HCT116 (cell line): ENCODE measurements around the gene WDR89. TPM values are rescaled to one million over a fixed set of nuclear protein-coding genes. Genes with fewer than 3 reads are reported as not detected.
"Not testable (repeated sequence)": the region's sequence is repeated elsewhere in the genome, so short reads cannot be mapped to it uniquely, and the experiment has no call there.

ENCODE experiments used
- ATAC-seq: fragments of 200-7000 bp; cut with Tn5 transposase; 2 replicates; pipeline ENCODE4 v1.9.1; 2020; ENCODE audit warnings: mild to moderate bottlenecking, moderate library complexity
- BruUV-seq: library from RNA; stranded (reverse); fragments of 400-500 nt; replicated peaks from 2 replicates; lab custom pipeline; 2021; lab: Mats Ljungman, UMichigan
- CTCF ChIA-PET: fragments of 300-600 bp; sonication (Branson Sonifier 250); formaldehyde crosslinking; loops from one replicate; lab custom pipeline; 2021; ENCODE audit warnings: antibody characterized with exemption; lab: Charles Lee
- POLR2A ChIA-PET: fragments of 300-600, 350-600 bp; sonication (Branson Sonifier 250); formaldehyde crosslinking; loops from one replicate; lab custom pipeline; 2021; ENCODE audit warnings: antibody characterized with exemption; lab: Charles Lee
- RAD21 ChIA-PET, 2 experiments: fragments of 300-600 bp; sonication (Branson Sonifier 250); formaldehyde crosslinking; loops; one replicate each; lab custom pipeline; 2023; ENCODE audit warnings: low total read pairs in 2 of 2; ENCODE audit not compliant: uncharacterized antibody in 2 of 2, unreplicated experiment in 2 of 2, low non-redundant PET in 1 of 2; lab: Charles Lee
- DNase-seq: peaks from one replicate; pipeline ENCODE4 v3.0.0-alpha.2; 2010; ENCODE audit warnings: low read depth, low spot score
- H2AFZ ChIP-seq: fragments of 200-600 bp; shearing (Covaris generic), sonication (generic); 2 replicates; pipeline ENCODE4 v1.6.1; 2017; ENCODE audit warnings: low read depth, mixed run types, mixed read lengths, antibody characterized with exemption, low read length; ENCODE audit not compliant: poor library complexity, severe bottlenecking
- H3K27ac ChIP-seq: 2 replicates; pipeline ENCODE4 v1.5.1; 2012; ENCODE audit warnings: low read depth, low read length
- H3K27me3 ChIP-seq: fragments of 200-600 bp; sonication (generic); 2 replicates; pipeline ENCODE4 v1.6.1; 2016; ENCODE audit warnings: mixed run types, low read length, mixed read lengths; ENCODE audit not compliant: insufficient read depth
- H3K36me3 ChIP-seq, 2 experiments: fragments of 200-500 bp in 1 of 2; fragments of 200-600 bp in 1 of 2; sonication (Bioruptor generic) in 1 of 2; sonication (generic) in 1 of 2; 2 replicates each; pipeline versions ENCODE4 v1.5.1 to v1.6.1; 2014 to 2016; ENCODE audit warnings: low read length in 2 of 2, inconsistent platforms in 1 of 2, mixed read lengths in 1 of 2, mixed run types in 1 of 2; ENCODE audit not compliant: insufficient read depth in 2 of 2, control insufficient read depth in 1 of 2
- H3K4me1 ChIP-seq, 2 experiments: fragments of 200-600 bp in 1 of 2; sonication (generic) in 1 of 2; 2 replicates each; pipeline versions ENCODE4 v1.5.1 to v1.6.1; 2012 to 2017; ENCODE audit warnings: low read length in 2 of 2, inconsistent platforms in 1 of 2, mild to moderate bottlenecking in 1 of 2, mixed read lengths in 1 of 2, mixed run types in 1 of 2, moderate library complexity in 1 of 2; ENCODE audit not compliant: insufficient read depth in 2 of 2, control insufficient read depth in 1 of 2
- H3K4me2 ChIP-seq: fragments of 200-600 bp; sonication (generic); 2 replicates; pipeline ENCODE4 v1.6.1; 2017; ENCODE audit warnings: mixed run types, low read length, mixed read lengths
- H3K4me3 ChIP-seq, 2 experiments: fragments of 200-600 bp in 1 of 2; sonication (generic) in 1 of 2; replicated peaks in 1 of 2; 2 replicates each; pipeline ENCODE4 v1.5.1; 2011 to 2016; ENCODE audit warnings: low read length in 2 of 2, control low read depth in 1 of 2, low read depth in 1 of 2, mild to moderate bottlenecking in 1 of 2, mixed read lengths in 1 of 2, mixed run types in 1 of 2
- H3K79me2 ChIP-seq: fragments of 200-600 bp; sonication (generic); 2 replicates; pipeline ENCODE4 v1.6.1; 2017; ENCODE audit warnings: mild to moderate bottlenecking, mixed run types, low read length, moderate library complexity, mixed read lengths; ENCODE audit not compliant: insufficient read depth
- H3K9ac ChIP-seq: fragments of 200-600 bp; sonication (generic); 2 replicates; pipeline ENCODE4 v1.6.1; 2016; ENCODE audit warnings: low read length, mixed read lengths
- H3K9me2 ChIP-seq: fragments of 200-600 bp; sonication (generic), shearing (Covaris generic); 2 replicates; pipeline ENCODE4 v1.6.1; 2017; ENCODE audit warnings: mixed run types, mild to moderate bottlenecking, moderate library complexity; ENCODE audit not compliant: insufficient read depth
- H3K9me3 ChIP-seq, 2 experiments: fragments of 200-500 bp in 1 of 2; fragments of 200-600 bp in 1 of 2; sonication (Bioruptor generic) in 1 of 2; sonication (generic) in 1 of 2; 2 replicates each; pipeline ENCODE4 v1.6.1; 2014 to 2017; ENCODE audit warnings: low read length in 2 of 2, mixed read lengths in 2 of 2, inconsistent platforms in 1 of 2, low read depth in 1 of 2, mild to moderate bottlenecking in 1 of 2, mixed run types in 1 of 2, moderate library complexity in 1 of 2; ENCODE audit not compliant: control insufficient read depth in 1 of 2, insufficient read depth in 1 of 2
- H4K20me1 ChIP-seq: fragments of 200-600 bp; sonication (generic), shearing (Covaris generic); 2 replicates; pipeline ENCODE4 v1.6.1; 2017; ENCODE audit warnings: mixed run types, mild to moderate bottlenecking, moderate library complexity; ENCODE audit not compliant: insufficient read depth
- EZH2phosphoT487 ChIP-seq: fragments of 200-600 bp; IDR thresholded peaks from 2 replicates; pipeline ENCODE4 v1.6.1; 2018; ENCODE audit warnings: antibody characterized with exemption, borderline replicate concordance
- FOSL1 ChIP-seq: IDR thresholded peaks from 2 replicates; pipeline ENCODE4 v1.6.1; 2012; ENCODE audit warnings: low read depth
- RAD21 ChIP-seq: IDR thresholded peaks from 2 replicates; pipeline ENCODE4 v1.6.1; 2012; ENCODE audit warnings: low read depth, mild to moderate bottlenecking
- SP1 ChIP-seq: IDR thresholded peaks from 2 replicates; pipeline ENCODE4 v1.6.1; 2012; ENCODE audit warnings: low read depth
- SRF ChIP-seq: IDR thresholded peaks from 2 replicates; pipeline ENCODE4 v1.6.1; 2012; ENCODE audit warnings: low read depth
- intact Hi-C: fragments of 100-400 bp; cut with micrococcal nuclease; formaldehyde crosslinking; loops from 2 replicates; pipeline ENCODE4 v1.10.0; 2022
- total RNA-seq: library from RNA; stranded (reverse); gene quantifications from one replicate; pipeline ENCODE4 v1.2.1, GENCODE V29; 2021; ENCODE audit not compliant: unreplicated experiment
- TF ChIP-seq, protein P1 (sequence below), 3 experiments: fragments of 200-600 bp in 1 of 3; sonication (generic) in 1 of 3; IDR thresholded peaks in 2 of 3; conservative IDR thresholded peaks in 1 of 3; 2 replicates each; pipeline ENCODE4 v1.5.1; 2012 to 2017; ENCODE audit warnings: low read depth in 2 of 3, low read length in 2 of 3, antibody characterized with exemption in 1 of 3, borderline replicate concordance in 1 of 3, control low read depth in 1 of 3, mild to moderate bottlenecking in 1 of 3, mixed read lengths in 1 of 3, mixed run types in 1 of 3, moderate library complexity in 1 of 3; ENCODE audit not compliant: insufficient read depth in 1 of 3
- TF ChIP-seq, protein P2 (sequence below): IDR thresholded peaks from 2 replicates; pipeline ENCODE4 v1.6.1; 2012

The WDR89 gene
- total RNA-seq, 1 experiment from 2014 or later, result 22.8 TPM

DNA sequence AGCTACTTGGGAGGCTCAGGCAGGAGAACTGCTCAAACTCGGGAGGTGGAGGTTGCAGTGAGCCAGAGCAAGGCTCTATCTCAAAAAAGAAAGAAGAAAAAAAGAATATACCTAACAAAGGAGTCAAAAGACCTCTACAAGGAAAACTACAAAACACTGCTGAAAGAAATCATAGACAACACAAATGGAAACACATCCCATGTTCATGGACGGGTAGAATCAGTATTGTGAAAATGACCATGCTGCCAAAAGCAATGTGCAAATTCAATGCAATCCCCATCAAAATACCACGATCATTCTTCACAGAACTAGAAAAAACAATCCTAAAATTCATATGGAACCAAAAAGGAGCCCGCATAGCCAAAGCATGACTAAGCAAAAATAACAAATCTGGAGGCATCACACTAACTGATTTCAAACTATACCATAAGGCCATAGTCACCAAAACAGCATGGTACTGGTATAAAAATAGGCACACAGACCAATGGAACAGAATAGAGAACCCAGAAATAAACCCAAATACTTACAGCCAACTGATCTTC, 5.5 kb downstream of the WDR89 start:
- H3K9me2 ChIP-seq, result not testable (repeated sequence)

DNA sequence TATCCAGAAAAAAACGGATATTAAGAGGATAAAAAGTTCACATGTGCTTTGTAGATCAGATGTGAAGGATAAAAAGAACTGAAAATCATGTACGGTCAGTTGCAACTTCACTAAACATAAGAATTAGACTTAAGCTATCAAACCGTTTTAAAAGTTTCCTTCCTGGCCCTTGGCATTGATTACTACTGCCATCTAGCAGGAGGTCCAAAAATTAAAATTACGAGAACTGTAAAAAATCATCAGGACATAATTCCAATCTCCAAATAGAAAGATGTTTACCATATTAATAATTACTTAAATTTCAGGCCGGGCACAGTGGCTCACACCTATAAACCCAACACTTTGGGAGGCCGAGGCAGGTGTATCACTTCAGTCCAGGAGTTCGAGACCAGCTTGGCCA, 7.9 kb downstream of the WDR89 start:
- Histone ChIP-seq H3K9me2 (no peaks in the 10 kb centered on the region), H3K4me3 (no peak overlapping the region), H3K27ac (no peak overlapping the region), H3K79me2 (peaks cover 96% of the 10 kb centered on the region), H3K9me3 (no peaks in the 10 kb centered on the region; a peak in 1 of 4 replicates), H3K9ac (no peak overlapping the region), H2AFZ (no peak overlapping the region), H3K4me1 (no peaks in the 10 kb centered on the region), H3K36me3 (peaks cover 0 to 6% of the 10 kb centered on the region in 2 experiments; a peak in 1 of 4 replicates), H3K4me2 (no peak overlapping the region), H4K20me1 (0 out of 2 replicates have a peak, but pooled peaks cover 4% of the 10 kb centered on the region), H3K27me3 (no peaks in the 10 kb centered on the region)
- TF ChIP-seq FOSL1 (no peak), RAD21 (peak; percentile 22; the same call in 1 of the 2 replicates), SRF (no peak), EZH2phosphoT487 (no peak), SP1 (no peak)
- TF ChIP-seq, protein P1, sequence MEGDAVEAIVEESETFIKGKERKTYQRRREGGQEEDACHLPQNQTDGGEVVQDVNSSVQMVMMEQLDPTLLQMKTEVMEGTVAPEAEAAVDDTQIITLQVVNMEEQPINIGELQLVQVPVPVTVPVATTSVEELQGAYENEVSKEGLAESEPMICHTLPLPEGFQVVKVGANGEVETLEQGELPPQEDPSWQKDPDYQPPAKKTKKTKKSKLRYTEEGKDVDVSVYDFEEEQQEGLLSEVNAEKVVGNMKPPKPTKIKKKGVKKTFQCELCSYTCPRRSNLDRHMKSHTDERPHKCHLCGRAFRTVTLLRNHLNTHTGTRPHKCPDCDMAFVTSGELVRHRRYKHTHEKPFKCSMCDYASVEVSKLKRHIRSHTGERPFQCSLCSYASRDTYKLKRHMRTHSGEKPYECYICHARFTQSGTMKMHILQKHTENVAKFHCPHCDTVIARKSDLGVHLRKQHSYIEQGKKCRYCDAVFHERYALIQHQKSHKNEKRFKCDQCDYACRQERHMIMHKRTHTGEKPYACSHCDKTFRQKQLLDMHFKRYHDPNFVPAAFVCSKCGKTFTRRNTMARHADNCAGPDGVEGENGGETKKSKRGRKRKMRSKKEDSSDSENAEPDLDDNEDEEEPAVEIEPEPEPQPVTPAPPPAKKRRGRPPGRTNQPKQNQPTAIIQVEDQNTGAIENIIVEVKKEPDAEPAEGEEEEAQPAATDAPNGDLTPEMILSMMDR (IDR thresholded peaks at IDR 0.05 in 2 of 3, conservative IDR thresholded peaks at IDR 0.05 in 1 of 3; ENCODE audit: borderline replicate concordance in 1 of 3, insufficient read depth in 1 of 3, low read depth in 2 of 3, low read length in 2 of 3), result 0 out of 6 replicates have a peak, but pooled peaks of 1 of the 3 experiments have one; percentile 9
- TF ChIP-seq, protein P2, sequence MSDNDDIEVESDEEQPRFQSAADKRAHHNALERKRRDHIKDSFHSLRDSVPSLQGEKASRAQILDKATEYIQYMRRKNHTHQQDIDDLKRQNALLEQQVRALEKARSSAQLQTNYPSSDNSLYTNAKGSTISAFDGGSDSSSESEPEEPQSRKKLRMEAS, result no peak
- ChIA-PET CTCF (interaction anchor here (1.4 to 2.1 kb wide), 3 partner anchors 8 to 245 kb away, joined by 6 to 14 read pairs (median 6); partner anchors contain the start of gene WDR89), POLR2A (no interaction called here), RAD21 (no interaction called here)
- BruUV-seq, result no TSS peak
- intact Hi-C loops, result loop anchor here (2.0 to 5.0 kb wide), 2 partner anchors 137 to 246 kb away; no protein-coding TSS in a partner anchor
- no peak for ATAC-seq
- no peak for DNase-seq

More for the DNA sequence above, 5.5 kb downstream of the WDR89 start:
- H2AFZ ChIP-seq, RAD21 ChIA-PET, H3K36me3 ChIP-seq, CTCF ChIA-PET, intact Hi-C loops, POLR2A ChIA-PET, BruUV-seq, H3K9ac ChIP-seq, H3K4me2 ChIP-seq, H3K27ac ChIP-seq, H4K20me1 ChIP-seq, DNase-seq, H3K4me3 ChIP-seq, H3K4me1 ChIP-seq, H3K27me3 ChIP-seq, ATAC-seq, H3K9me3 ChIP-seq: not testable (repeated sequence)
- H3K79me2 ChIP-seq, result peaks cover 100% of the 10 kb centered on the region
